Activated T-helper 1 cell treated with Interleukin-2 at 50 U/mL for 16 hours (primary cell): ENCODE results near the gene SH3RF2.
"Not testable (repeated sequence)": the region's sequence is repeated elsewhere in the genome, so short reads cannot be mapped to it uniquely, and the experiment has no call there.

Source experiments
- DNase-seq: peaks from one replicate; pipeline ENCODE4 v3.0.0-alpha.2; 2020; ENCODE audit warnings: low read depth

SH3RF2 gene

DNA sequence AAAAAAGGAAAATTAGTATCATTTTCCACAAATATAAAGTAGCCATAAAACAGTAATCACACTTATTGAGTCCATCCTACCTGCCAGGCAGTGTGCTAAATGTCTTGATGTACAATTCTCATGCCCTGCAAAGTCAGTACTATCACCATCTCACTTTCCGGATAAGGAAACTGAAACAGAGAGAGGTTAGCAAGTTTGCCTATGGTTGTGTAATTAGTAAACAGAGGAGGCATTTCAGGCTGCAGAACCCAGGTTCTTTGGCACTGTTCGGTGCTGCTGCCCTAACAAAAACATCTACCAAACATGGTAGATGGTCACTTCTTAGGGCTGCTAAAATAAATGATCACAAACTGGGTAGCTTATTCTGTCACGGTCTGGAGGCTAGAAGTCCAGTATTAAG, 146.4 kb downstream of the SH3RF2 start:
- no peak for DNase-seq

- DNase-seq = no peak
Observed at GRCh38 chr5:146084376-146084775, 148.0 kb downstream of the SH3RF2 start.

- no peak for DNase-seq
Observed at GRCh38 chr5:146088098-146088497, 151.7 kb downstream of the SH3RF2 start.

GRCh38 chr5:146089287-146089686, 152.9 kb downstream of the SH3RF2 start:
- no peak for DNase-seq

- DNase-seq = no peak
Observed at GRCh38 chr5:146091881-146092280, 155.5 kb downstream of the SH3RF2 start.

DNA sequence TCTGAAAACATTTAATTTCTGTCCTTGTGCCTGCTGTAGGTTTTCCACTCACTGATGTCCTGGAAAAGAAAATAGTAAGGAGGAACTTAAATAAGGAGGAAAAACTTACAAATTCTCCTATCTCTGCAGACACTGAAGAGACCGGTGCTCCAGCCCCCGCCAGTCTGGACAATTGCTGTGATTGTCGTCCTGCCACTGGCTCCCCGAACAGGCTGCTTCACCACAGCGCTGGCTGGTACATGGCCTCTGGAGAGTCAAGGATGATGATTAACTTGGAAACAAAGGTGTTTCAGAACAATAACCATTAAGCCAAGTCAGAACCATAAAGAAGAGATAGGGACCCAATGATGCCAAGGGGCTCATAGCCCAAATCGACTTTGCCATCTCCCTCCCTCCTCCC, 161.7 kb downstream of the SH3RF2 start:
- no peak for DNase-seq

- DNase-seq = no peak
Observed at GRCh38 chr5:146101646-146102045, 165.3 kb downstream of the SH3RF2 start.

DNA sequence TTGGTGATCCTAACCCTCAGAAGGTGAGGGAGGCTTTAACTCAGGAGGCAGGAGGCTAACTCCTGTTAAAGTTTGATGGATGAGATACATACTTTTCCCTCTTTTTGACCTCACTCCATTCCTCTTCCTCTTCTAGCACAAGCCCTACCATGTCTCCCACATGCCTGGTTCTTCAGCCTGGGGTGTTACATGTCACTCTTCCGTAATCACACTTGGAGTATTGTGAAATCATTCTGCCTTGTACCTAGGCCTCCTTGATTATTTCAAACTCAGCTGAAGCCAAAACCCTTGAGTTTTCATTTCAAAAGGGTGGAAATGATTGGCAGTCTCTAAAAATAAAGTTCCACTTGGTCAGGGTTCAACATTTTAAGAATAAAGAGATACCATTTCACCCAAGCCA, 167.2 kb downstream of the SH3RF2 start:
- DNase-seq = no peak

GRCh38 chr5:146105477-146105876, 169.1 kb downstream of the SH3RF2 start, which contains the start of gene PLAC8L1:
PLAC8L1 (minus strand) TSS chr5:146105577; CDS start chr5:146104311, 1,266 bp downstream.
- no peak for DNase-seq

DNA sequence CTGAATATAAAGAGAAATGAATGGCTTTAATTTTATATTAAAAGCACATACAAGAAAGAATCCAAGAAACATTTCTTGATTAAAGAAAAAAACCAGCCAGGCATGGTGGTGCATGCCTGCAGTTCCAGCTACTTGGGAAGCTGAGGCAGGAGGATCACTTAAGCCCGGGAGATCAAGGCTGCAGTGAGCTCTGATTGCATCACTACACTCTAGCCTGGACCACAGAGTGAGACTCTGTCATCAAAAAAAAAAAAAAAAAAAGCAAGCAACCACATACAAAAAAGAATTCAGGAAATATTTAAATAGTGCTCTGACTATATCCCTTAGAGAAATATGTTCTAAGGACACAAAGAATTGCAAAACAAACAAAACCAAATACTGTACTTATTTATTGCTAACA, 171.5 kb downstream of the SH3RF2 start:
- no peak for DNase-seq

- not testable (repeated sequence) for DNase-seq
Observed at GRCh38 chr5:146108870-146109269, 172.5 kb downstream of the SH3RF2 start.

DNA sequence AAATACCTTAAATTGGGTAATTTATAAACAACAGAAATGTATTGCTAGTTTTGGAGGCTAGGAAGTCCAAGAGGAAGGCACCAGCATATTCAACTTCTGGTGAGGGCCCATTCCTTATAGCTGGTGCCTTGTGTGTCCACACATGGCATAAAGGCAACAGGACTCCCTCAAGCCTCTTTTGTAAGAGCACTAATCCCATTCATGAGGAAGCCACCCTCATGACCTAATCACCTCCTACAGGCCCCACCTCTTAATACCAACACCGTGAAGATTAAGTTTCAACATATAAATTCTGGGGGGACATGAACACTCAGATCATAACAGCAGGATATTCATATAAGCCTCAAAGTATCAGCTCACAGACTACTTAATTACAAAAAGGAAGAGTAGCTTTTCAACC, 173.0 kb downstream of the SH3RF2 start:
- no peak for DNase-seq

DNA sequence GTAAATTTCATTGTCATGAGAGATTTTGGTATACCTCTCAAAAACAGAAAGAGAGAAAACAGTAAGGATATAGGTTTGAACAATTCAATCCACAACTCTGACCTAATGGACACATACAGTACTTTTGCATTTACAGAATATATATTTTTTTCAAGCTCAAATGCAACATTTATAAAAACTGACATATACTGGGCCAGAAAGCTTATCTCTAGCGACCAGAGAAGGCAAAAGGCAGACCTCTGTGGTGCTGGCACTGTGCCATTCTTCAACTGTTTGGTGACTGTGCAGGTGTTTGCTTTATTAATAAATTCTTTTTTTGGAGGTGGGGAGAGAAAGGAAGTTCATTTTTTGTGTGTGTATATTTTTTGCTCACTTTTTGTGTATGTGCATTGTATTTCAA, 175.0 kb downstream of the SH3RF2 start:
- no peak for DNase-seq

DNA sequence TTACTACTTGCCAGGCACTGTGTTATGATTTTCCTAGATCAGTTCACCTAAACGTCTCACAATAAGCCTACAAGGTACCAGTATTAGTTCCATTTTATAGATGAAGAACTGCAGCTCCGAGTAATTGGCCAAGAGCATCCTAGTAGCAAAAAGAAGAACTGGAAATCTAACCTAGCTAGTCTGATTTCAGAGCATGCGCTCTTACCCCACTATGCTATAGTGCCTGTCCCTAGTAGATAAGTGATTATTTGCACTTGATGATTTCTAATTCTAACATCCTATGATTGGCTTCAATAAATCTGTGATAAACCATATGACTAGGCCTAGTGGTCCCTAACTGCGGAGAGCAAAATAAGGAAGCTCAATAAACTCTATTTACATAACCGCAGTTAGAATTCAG, 176.1 kb downstream of the SH3RF2 start:
- DNase-seq = no peak
